Cerebellar nuclear complex (tissue), 1 donor: Measurements from ENCODE around the gene PCNT.
A peak's percentile ranks its signal among the peaks of the same experiment; 100 is the strongest.
"Not testable (repeated sequence)": the region's sequence is repeated elsewhere in the genome, so short reads cannot be mapped to it uniquely, and the experiment has no call there.

Experiments
- DNase-seq, 2 experiments: peaks; one replicate each; lab custom pipeline; 2025; lab: John Stamatoyannopoulos, UW

Gene PCNT

GRCh38 chr21:46304437-46304836, 19.5 kb upstream of the PCNT start:
- DNase-seq: no peak

- DNase-seq: no peak
Measured at GRCh38 chr21:46304955-46305354, 19.0 kb upstream of the PCNT start.

GRCh38 chr21:46307625-46308024, 16.3 kb upstream of the PCNT start:
- no peak for DNase-seq

GRCh38 chr21:46308431-46308830, 15.5 kb upstream of the PCNT start:
- no peak for DNase-seq

GRCh38 chr21:46310260-46310659, 13.7 kb upstream of the PCNT start:
- DNase-seq: not testable (repeated sequence)

- no peak for DNase-seq
Measured at GRCh38 chr21:46311568-46311967, 12.4 kb upstream of the PCNT start.

- no peak for DNase-seq
Measured at GRCh38 chr21:46312949-46313348, 11.0 kb upstream of the PCNT start.

GRCh38 chr21:46314441-46315020, 9.4 kb upstream of the PCNT start:
- DNase-seq: no peak

- no peak for DNase-seq
Measured at GRCh38 chr21:46316708-46317324, 7.1 kb upstream of the PCNT start.

- DNase-seq: no peak
Measured at GRCh38 chr21:46317710-46318463, 6.1 kb upstream of the PCNT start.

- DNase-seq: no peak
Measured at GRCh38 chr21:46318464-46318845, 5.5 kb upstream of the PCNT start.

- DNase-seq: no peak
Measured at GRCh38 chr21:46319186-46319585, 4.8 kb upstream of the PCNT start.

- no peak for DNase-seq
Measured at GRCh38 chr21:46320331-46320801, 3.6 kb upstream of the PCNT start.

GRCh38 chr21:46322351-46323226, 1.4 kb upstream of the PCNT start:
- DNase-seq: no peak

- DNase-seq: no peak
Measured at GRCh38 chr21:46323227-46323709, 688 bp upstream of the PCNT start.

- peak in 1 of 2 experiments; percentile 11 for DNase-seq
Measured at GRCh38 chr21:46324390-46325072, 575 bp downstream of the PCNT start.

GRCh38 chr21:46325073-46325912, 1.3 kb downstream of the PCNT start:
- DNase-seq: no peak

- no peak for DNase-seq
Measured at GRCh38 chr21:46326110-46326703, 2.3 kb downstream of the PCNT start.

GRCh38 chr21:46327711-46328110, 3.8 kb downstream of the PCNT start:
- no peak for DNase-seq

- no peak for DNase-seq
Measured at GRCh38 chr21:46328151-46328550, 4.2 kb downstream of the PCNT start.
